IgD-negative memory B cell (primary cell): ENCODE measurements around the gene ZNF821. TPM values are rescaled to one million over a fixed set of nuclear protein-coding genes. Genes with fewer than 3 reads are reported as not detected.

ENCODE experiments used
- H3K27ac Mint-ChIP-seq, 3 donors: one replicate each; pipeline ENCODE4 v1.8.0; 2020 to 2022; ENCODE audit warnings: mild to moderate bottlenecking in 3 of 3, mixed read lengths in 3 of 3, moderate library complexity in 1 of 3
- H3K27me3 Mint-ChIP-seq: one replicate; pipeline ENCODE4 v1.8.0; 2021; ENCODE audit warnings: mixed read lengths
- H3K36me3 Mint-ChIP-seq: one replicate; pipeline ENCODE4 v1.8.0; 2020; ENCODE audit warnings: mild to moderate bottlenecking, mixed read lengths
- H3K4me1 Mint-ChIP-seq, 3 donors: one replicate each; pipeline ENCODE4 v1.8.0; 2020 to 2022; ENCODE audit warnings: mixed read lengths in 3 of 3, mild to moderate bottlenecking in 1 of 3
- H3K4me3 Mint-ChIP-seq, 4 donors: one replicate each; pipeline ENCODE4 v1.8.0; 2020 to 2022; ENCODE audit warnings: mild to moderate bottlenecking in 4 of 4, mixed read lengths in 4 of 4, moderate library complexity in 3 of 4
- H3K9me3 Mint-ChIP-seq, 3 donors: one replicate each; pipeline ENCODE4 v1.8.0; 2020 to 2021; ENCODE audit warnings: mixed read lengths in 3 of 3, mild to moderate bottlenecking in 1 of 3
- polyA plus RNA-seq: library from polyadenylated mRNA; unstranded; fragments of 300-500 nt; fragmentation: Illumina TruSeq; gene quantifications from one replicate; pipeline ENCODE4 v1.2.3, GENCODE V29; 2021

The ZNF821 gene
- polyA plus RNA-seq, 1 donor from 2014 or later: 34.3 TPM

GRCh38 chr16:71859762-71860521, 24.0 kb downstream of the ZNF821 start:
- Mint-ChIP-seq H3K9me3 (no peaks in the 10 kb centered on the region), H3K36me3 (peaks cover 5% of the 10 kb centered on the region), H3K27me3 (no peaks in the 10 kb centered on the region), H3K4me3 (no peak overlapping the region), H3K27ac (peak overlapping the region in 1 of 3 donors; percentile 36), H3K4me1 (peaks cover 15 to 20% (median 20%) of the 10 kb centered on the region in 3 donors)

- peaks cover 39 to 50% (median 48%) of the 10 kb centered on the region in 3 donors for H3K4me1 Mint-ChIP-seq
These were observed 27.9 kb downstream of the ZNF821 start for GRCh38 chr16:71855937-71856662.

GRCh38 chr16:71854369-71854948, 29.5 kb downstream of the ZNF821 start:
- H3K4me3 Mint-ChIP-seq: peak overlapping the region in 1 of 4 donors; percentile 14
- peak overlapping the region; percentile 71 to 100 (median 97) for H3K27ac Mint-ChIP-seq
- H3K9me3 Mint-ChIP-seq: no peaks in the 10 kb centered on the region
- peaks cover 6% of the 10 kb centered on the region for H3K36me3 Mint-ChIP-seq
- peaks cover 42 to 50% (median 49%) of the 10 kb centered on the region in 3 donors for H3K4me1 Mint-ChIP-seq
- H3K27me3 Mint-ChIP-seq: no peaks in the 10 kb centered on the region

More at GRCh38 chr16:71855937-71856662, 27.9 kb downstream of the ZNF821 start:
- Mint-ChIP-seq H3K9me3 (no peaks in the 10 kb centered on the region), H3K4me3 (peak overlapping the region in 1 of 4 donors; percentile 46), H3K36me3 (peaks cover 6% of the 10 kb centered on the region), H3K27ac (peak overlapping the region in 2 of 3 donors; percentile 78 to 97), H3K27me3 (no peaks in the 10 kb centered on the region)

GRCh38 chr16:71853413-71853812, 30.6 kb downstream of the ZNF821 start:
- no peaks in the 10 kb centered on the region for H3K27me3 Mint-ChIP-seq
- H3K27ac Mint-ChIP-seq: peak overlapping the region; percentile 97 to 100 (median 98)
- no peaks in the 10 kb centered on the region for H3K9me3 Mint-ChIP-seq
- H3K4me3 Mint-ChIP-seq: peak overlapping the region; percentile 59 to 94 (median 88)
- peaks cover 42 to 53% (median 49%) of the 10 kb centered on the region in 3 donors for H3K4me1 Mint-ChIP-seq
- peaks cover 4% of the 10 kb centered on the region for H3K36me3 Mint-ChIP-seq

- no peaks in the 10 kb centered on the region for H3K27me3 Mint-ChIP-seq
- H3K27ac Mint-ChIP-seq: peak overlapping the region; percentile 97 to 100 (median 98)
- peaks cover 42 to 61% (median 53%) of the 10 kb centered on the region in 3 donors for H3K4me1 Mint-ChIP-seq
- H3K36me3 Mint-ChIP-seq: peaks cover 7% of the 10 kb centered on the region
- no peaks in the 10 kb centered on the region for H3K9me3 Mint-ChIP-seq
- peak overlapping the region in 3 of 4 donors; percentile 87 to 94 (median 88) for H3K4me3 Mint-ChIP-seq
These were observed 31.4 kb downstream of the ZNF821 start for GRCh38 chr16:71852561-71852960.

GRCh38 chr16:71852158-71852557, 31.8 kb downstream of the ZNF821 start:
- Mint-ChIP-seq H3K27ac (peak overlapping the region; percentile 76 to 100 (median 97)), H3K9me3 (no peaks in the 10 kb centered on the region), H3K4me1 (peaks cover 45 to 65% (median 57%) of the 10 kb centered on the region in 3 donors), H3K27me3 (no peaks in the 10 kb centered on the region), H3K36me3 (peaks cover 7% of the 10 kb centered on the region), H3K4me3 (peak overlapping the region in 2 of 4 donors; percentile 20 to 21)

GRCh38 chr16:71851746-71852145, 32.2 kb downstream of the ZNF821 start:
- H3K4me1 Mint-ChIP-seq: peaks cover 45 to 64% (median 59%) of the 10 kb centered on the region in 3 donors
- no peaks in the 10 kb centered on the region for H3K27me3 Mint-ChIP-seq
- H3K4me3 Mint-ChIP-seq: peak overlapping the region in 2 of 4 donors; percentile 20 to 21
- peaks cover 7% of the 10 kb centered on the region for H3K36me3 Mint-ChIP-seq
- no peaks in the 10 kb centered on the region for H3K9me3 Mint-ChIP-seq
- H3K27ac Mint-ChIP-seq: peak overlapping the region; percentile 76 to 100 (median 97)

GRCh38 chr16:71848622-71849021, 35.4 kb downstream of the ZNF821 start:
- H3K27ac Mint-ChIP-seq: peak overlapping the region in 1 of 3 donors; percentile 100

GRCh38 chr16:71847096-71847495, 36.9 kb downstream of the ZNF821 start:
- no peaks in the 10 kb centered on the region for H3K9me3 Mint-ChIP-seq
- peak overlapping the region; percentile 87 to 100 (median 96) for H3K27ac Mint-ChIP-seq
- H3K4me3 Mint-ChIP-seq: peak overlapping the region; percentile 89 to 99 (median 98)
- H3K36me3 Mint-ChIP-seq: peaks cover 7% of the 10 kb centered on the region
- no peaks in the 10 kb centered on the region for H3K27me3 Mint-ChIP-seq
- H3K4me1 Mint-ChIP-seq: peaks cover 31 to 53% (median 42%) of the 10 kb centered on the region in 3 donors

More at GRCh38 chr16:71848622-71849021, 35.4 kb downstream of the ZNF821 start:
- peaks cover 5% of the 10 kb centered on the region for H3K36me3 Mint-ChIP-seq
- peaks cover 33 to 55% (median 41%) of the 10 kb centered on the region in 3 donors for H3K4me1 Mint-ChIP-seq
- peak overlapping the region; percentile 22 to 99 (median 32) for H3K4me3 Mint-ChIP-seq
- no peaks in the 10 kb centered on the region for H3K27me3 Mint-ChIP-seq
- H3K9me3 Mint-ChIP-seq: no peaks in the 10 kb centered on the region

GRCh38 chr16:71846431-71846830, 37.6 kb downstream of the ZNF821 start:
- Mint-ChIP-seq H3K9me3 (no peaks in the 10 kb centered on the region), H3K27me3 (no peaks in the 10 kb centered on the region), H3K36me3 (peaks cover 7% of the 10 kb centered on the region), H3K27ac (peak overlapping the region; percentile 87 to 100 (median 96)), H3K4me1 (peaks cover 32 to 51% (median 43%) of the 10 kb centered on the region in 3 donors), H3K4me3 (peak overlapping the region; percentile 89 to 99 (median 98))

GRCh38 chr16:71845639-71846430, 38.1 kb downstream of the ZNF821 start, which contains the start of gene ATXN1L:
TSS of gene ATXN1L (plus strand) at chr16:71845976. CDS start at chr16:71849741, 3,765 bp downstream.
- Mint-ChIP-seq H3K4me1 (peaks cover 32 to 51% (median 43%) of the 10 kb centered on the region in 3 donors), H3K27me3 (no peaks in the 10 kb centered on the region), H3K36me3 (peaks cover 7% of the 10 kb centered on the region), H3K9me3 (no peaks in the 10 kb centered on the region), H3K4me3 (peak within 1 kb of the TSS; percentile 89 to 99 (median 98)), H3K27ac (peak within 1 kb of the TSS; percentile 98 to 100 (median 99))

- Mint-ChIP-seq H3K27me3 (no peaks in the 10 kb centered on the region), H3K36me3 (peaks cover 4% of the 10 kb centered on the region), H3K4me1 (peaks cover 30 to 56% (median 41%) of the 10 kb centered on the region in 3 donors), H3K9me3 (no peaks in the 10 kb centered on the region), H3K4me3 (peak overlapping the region in 3 of 4 donors; percentile 74 to 82 (median 78)), H3K27ac (peak overlapping the region; percentile 8 to 100 (median 99))
These were observed 40.4 kb downstream of the ZNF821 start for GRCh38 chr16:71843572-71843971.

GRCh38 chr16:71840052-71840451, 43.9 kb downstream of the ZNF821 start:
- no peaks in the 10 kb centered on the region for H3K9me3 Mint-ChIP-seq
- H3K36me3 Mint-ChIP-seq: peaks cover 2% of the 10 kb centered on the region
- H3K4me3 Mint-ChIP-seq: peak overlapping the region in 1 of 4 donors; percentile 50
- peaks cover 24 to 29% (median 24%) of the 10 kb centered on the region in 3 donors for H3K4me1 Mint-ChIP-seq
- no peak overlapping the region for H3K27ac Mint-ChIP-seq
- no peaks in the 10 kb centered on the region for H3K27me3 Mint-ChIP-seq

- Mint-ChIP-seq H3K36me3 (no peaks in the 10 kb centered on the region), H3K9me3 (no peaks in the 10 kb centered on the region), H3K4me3 (no peak overlapping the region), H3K27ac (no peak overlapping the region), H3K27me3 (no peaks in the 10 kb centered on the region), H3K4me1 (peaks cover 4 to 10% (median 4%) of the 10 kb centered on the region in 3 donors)
These were observed 46.8 kb downstream of the ZNF821 start for GRCh38 chr16:71837150-71837549.
